ENCODE data around the gene APBA1. TPM values are rescaled to one million over a fixed set of nuclear protein-coding genes. Genes with fewer than 3 reads are reported as not detected.

APBA1 gene
- total RNA-seq, 4 donors from 2014 or later, result 3.9 to 16.0 (median 6.6) TPM

GRCh38 chr9:69643098-69643497, 29.1 kb downstream of the APBA1 start:
- TF ChIP-seq CTCF (IDR thresholded peaks at IDR 0.05; ENCODE audit: low read depth), result no peak

- TF ChIP-seq CTCF (IDR thresholded peaks at IDR 0.05; ENCODE audit: low read depth), result no peak
These were observed 34.4 kb downstream of the APBA1 start for GRCh38 chr9:69637817-69638200.

- TF ChIP-seq CTCF (IDR thresholded peaks at IDR 0.05; ENCODE audit: low read depth), result no peak
These were observed 34.9 kb downstream of the APBA1 start for GRCh38 chr9:69637193-69637816.

GRCh38 chr9:69633716-69634115, 38.5 kb downstream of the APBA1 start:
- TF ChIP-seq CTCF (IDR thresholded peaks at IDR 0.05; ENCODE audit: low read depth), result no peak

- TF ChIP-seq CTCF (IDR thresholded peaks at IDR 0.05; ENCODE audit: low read depth), result no peak
These were observed 39.4 kb downstream of the APBA1 start for GRCh38 chr9:69632768-69633167.

GRCh38 chr9:69627281-69627680, 44.9 kb downstream of the APBA1 start:
- no peak for TF ChIP-seq CTCF (IDR thresholded peaks at IDR 0.05; ENCODE audit: low read depth)

- no peak for TF ChIP-seq CTCF (IDR thresholded peaks at IDR 0.05; ENCODE audit: low read depth)
These were observed 48.9 kb downstream of the APBA1 start for GRCh38 chr9:69623276-69623675.
